ENCODE results near the gene CFAP52.
"Not testable (repeated sequence)": the region's sequence is repeated elsewhere in the genome, so short reads cannot be mapped to it uniquely, and the experiment has no call there.

GRCh38 chr17:9604583-9604982, 28.1 kb downstream of the CFAP52 start:
- TF ChIP-seq EZH2 (IDR thresholded peaks at IDR 0.05; ENCODE audit: low read length); CTCF (optimal IDR thresholded peaks at IDR 0.05 in 1 of 3, IDR thresholded peaks at IDR 0.05 in 1 of 3, conservative IDR thresholded peaks at IDR 0.05 in 1 of 3; ENCODE audit: extremely low read depth in 1 of 3, insufficient read depth in 2 of 3, low read length in 3 of 3): not testable (repeated sequence)
